Measurements from ENCODE around the gene TTLL9. TPM values are rescaled to one million over a fixed set of nuclear protein-coding genes. Genes with fewer than 3 reads are reported as not detected.

Gene TTLL9
- total and polyA plus RNA-seq, 4 donors = 5.1 to 18.8 (median 15.3) TPM

DNA sequence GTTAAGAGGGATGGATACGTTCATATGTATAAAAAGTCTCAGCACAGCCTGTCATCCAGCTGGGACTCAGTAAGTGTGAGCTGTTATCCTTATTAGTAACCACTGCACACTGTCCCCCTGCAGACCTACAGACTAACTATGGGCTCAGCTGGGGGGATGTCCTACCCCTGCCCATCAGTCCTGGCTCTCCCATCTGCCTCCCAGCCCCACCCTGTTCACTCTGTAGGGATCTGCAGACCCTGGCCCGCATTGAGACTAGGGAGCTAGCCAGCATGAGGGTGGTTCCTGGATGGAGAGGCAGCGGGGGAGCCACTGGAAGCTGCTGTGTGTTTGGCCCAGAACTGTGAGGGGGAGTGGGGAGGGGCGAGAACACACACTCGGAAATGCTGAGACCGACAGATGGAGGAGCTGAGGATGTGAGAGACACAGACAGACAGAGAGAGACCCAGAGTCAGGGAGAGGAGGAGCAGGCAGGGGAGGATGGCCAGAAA, 114.6 kb downstream of the TTLL9 start:
- H3K27ac ChIP-seq (ENCODE audit: low read depth, low read length) = no peak overlapping the region
- peak in 2 of 6 donors; percentile 30 to 90 for DNase-seq (ENCODE audit: low read depth in 4 of 6, low spot score in 6 of 6)
- H3K4me3 ChIP-seq (ENCODE audit: low read depth, low read length) = no peak overlapping the region
- 15% methylated on average over 5 of the region's 6 CpGs for WGBS (ENCODE audit: insufficient coverage)
- no peaks in the 10 kb centered on the region for H3K9me3 ChIP-seq (ENCODE audit: control insufficient read depth, insufficient read depth, low read length)
- no peaks in the 10 kb centered on the region for H3K36me3 ChIP-seq (ENCODE audit: control insufficient read depth, insufficient read depth, low read length)
- no peaks in the 10 kb centered on the region for H3K27me3 ChIP-seq (ENCODE audit: control insufficient read depth, insufficient read depth, low read length)
- no peaks in the 10 kb centered on the region for H3K4me1 ChIP-seq (ENCODE audit: control insufficient read depth, insufficient read depth, low read length)

DNA sequence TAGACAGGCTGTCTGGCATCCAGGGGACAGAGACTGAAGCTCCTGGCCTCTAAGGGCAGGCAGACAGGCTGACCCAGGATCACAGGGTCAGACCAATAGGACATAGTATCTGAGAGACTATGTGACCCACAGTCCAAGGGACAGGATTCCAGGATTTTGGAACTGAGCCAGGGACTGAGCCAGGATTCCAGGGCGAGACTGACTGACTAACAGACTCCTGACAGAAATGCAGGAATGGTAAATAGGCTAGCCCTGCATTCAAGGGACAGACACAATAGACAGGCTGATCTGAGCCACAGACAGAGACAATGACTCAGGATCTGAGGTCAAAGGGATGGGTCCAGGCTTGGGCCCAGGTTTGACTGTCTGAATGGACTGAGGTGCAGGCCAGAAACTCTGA, 117.3 kb downstream of the TTLL9 start:
- WGBS (ENCODE audit: insufficient coverage) = 63% methylated on average over 1 of the region's 1 CpG
- Histone ChIP-seq H3K27me3 (ENCODE audit: control insufficient read depth, insufficient read depth, low read length) (no peaks in the 10 kb centered on the region), H3K36me3 (ENCODE audit: control insufficient read depth, insufficient read depth, low read length) (no peaks in the 10 kb centered on the region), H3K27ac (ENCODE audit: low read depth, low read length) (no peak overlapping the region), H3K9me3 (ENCODE audit: control insufficient read depth, insufficient read depth, low read length) (no peaks in the 10 kb centered on the region), H3K4me3 (ENCODE audit: low read depth, low read length) (no peak overlapping the region), H3K4me1 (ENCODE audit: control insufficient read depth, insufficient read depth, low read length) (peaks cover 8% of the 10 kb centered on the region)
- DNase-seq (ENCODE audit: low read depth in 4 of 6, low spot score in 6 of 6) = no peak

DNA sequence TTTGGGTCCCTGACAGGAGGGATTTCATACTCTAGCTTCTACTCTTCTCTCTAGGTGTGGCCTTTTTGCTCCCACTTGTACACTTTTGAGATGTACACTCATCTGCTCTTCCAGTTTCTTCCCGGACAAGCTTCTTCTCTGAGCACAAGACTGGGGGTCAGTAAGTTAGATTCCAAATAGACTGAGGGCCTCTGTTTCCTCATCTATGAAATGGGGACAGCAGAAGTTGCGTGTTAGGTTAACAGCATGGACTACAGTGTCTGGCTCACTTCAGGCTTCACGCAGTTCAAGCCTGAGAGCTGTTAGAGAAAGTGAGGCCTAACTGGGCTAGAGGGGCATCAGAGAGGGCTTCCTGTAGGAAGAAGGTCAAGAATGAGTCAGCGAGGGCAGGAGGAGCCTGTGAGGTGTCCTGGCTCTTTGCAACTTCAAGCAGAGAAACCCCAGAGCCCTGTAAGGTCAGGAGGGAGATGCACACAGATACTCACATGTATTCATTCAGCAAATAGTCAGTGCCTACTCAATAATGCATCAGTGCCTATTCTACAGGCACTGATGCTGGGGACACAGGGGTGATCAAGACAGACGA, 118.1 kb downstream of the TTLL9 start:
- 87% methylated on average over 5 of the region's 5 CpGs for WGBS (ENCODE audit: insufficient coverage)
- Histone ChIP-seq H3K9me3 (ENCODE audit: control insufficient read depth, insufficient read depth, low read length) (no peaks in the 10 kb centered on the region), H3K4me1 (ENCODE audit: control insufficient read depth, insufficient read depth, low read length) (peaks cover 8% of the 10 kb centered on the region), H3K27me3 (ENCODE audit: control insufficient read depth, insufficient read depth, low read length) (peaks cover 3% of the 10 kb centered on the region), H3K36me3 (ENCODE audit: control insufficient read depth, insufficient read depth, low read length) (no peaks in the 10 kb centered on the region), H3K27ac (ENCODE audit: low read depth, low read length) (no peak overlapping the region), H3K4me3 (ENCODE audit: low read depth, low read length) (no peak overlapping the region)
- no peak for DNase-seq (ENCODE audit: low read depth in 4 of 6, low spot score in 6 of 6)

DNA sequence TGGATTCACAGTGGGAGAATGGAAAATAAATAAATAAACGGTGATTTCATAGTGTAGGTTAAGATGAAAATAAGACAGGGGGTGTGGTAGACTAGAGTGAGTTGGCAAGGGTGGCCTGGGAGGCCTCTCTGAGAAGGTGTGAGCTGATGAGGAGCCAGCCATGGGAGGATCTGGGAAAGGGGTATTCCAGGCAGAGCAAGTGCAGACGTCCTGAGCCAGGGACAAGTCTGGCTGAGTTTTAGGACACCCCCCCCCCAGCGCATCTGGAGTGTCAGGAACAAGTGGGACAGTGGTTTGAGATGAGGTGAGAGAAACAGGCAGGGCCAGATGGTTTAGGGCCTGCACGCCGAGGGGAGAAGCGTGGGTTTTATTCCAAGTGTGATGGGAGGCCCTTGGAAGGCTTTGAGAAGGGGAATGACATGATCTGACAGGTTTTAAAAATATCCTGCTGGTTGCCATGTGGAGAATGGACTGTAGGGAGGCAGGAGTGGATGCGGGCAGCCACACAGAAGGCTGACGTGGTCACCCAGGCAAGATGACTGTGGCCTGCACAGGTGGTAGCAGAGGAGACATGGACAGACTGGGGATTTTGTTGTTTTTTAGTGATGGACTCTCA, 118.7 kb downstream of the TTLL9 start:
- H3K4me1 ChIP-seq (ENCODE audit: control insufficient read depth, insufficient read depth, low read length) = peaks cover 8% of the 10 kb centered on the region
- no peak overlapping the region for H3K4me3 ChIP-seq (ENCODE audit: low read depth, low read length)
- 69% methylated on average over 7 of the region's 8 CpGs for WGBS (ENCODE audit: insufficient coverage)
- H3K9me3 ChIP-seq (ENCODE audit: control insufficient read depth, insufficient read depth, low read length) = no peaks in the 10 kb centered on the region
- H3K27me3 ChIP-seq (ENCODE audit: control insufficient read depth, insufficient read depth, low read length) = peaks cover 3% of the 10 kb centered on the region
- no peaks in the 10 kb centered on the region for H3K36me3 ChIP-seq (ENCODE audit: control insufficient read depth, insufficient read depth, low read length)
- no peak overlapping the region for H3K27ac ChIP-seq (ENCODE audit: low read depth, low read length)
- DNase-seq (ENCODE audit: low read depth in 4 of 6, low spot score in 6 of 6) = peak in 1 of 6 donors; percentile 43

DNA sequence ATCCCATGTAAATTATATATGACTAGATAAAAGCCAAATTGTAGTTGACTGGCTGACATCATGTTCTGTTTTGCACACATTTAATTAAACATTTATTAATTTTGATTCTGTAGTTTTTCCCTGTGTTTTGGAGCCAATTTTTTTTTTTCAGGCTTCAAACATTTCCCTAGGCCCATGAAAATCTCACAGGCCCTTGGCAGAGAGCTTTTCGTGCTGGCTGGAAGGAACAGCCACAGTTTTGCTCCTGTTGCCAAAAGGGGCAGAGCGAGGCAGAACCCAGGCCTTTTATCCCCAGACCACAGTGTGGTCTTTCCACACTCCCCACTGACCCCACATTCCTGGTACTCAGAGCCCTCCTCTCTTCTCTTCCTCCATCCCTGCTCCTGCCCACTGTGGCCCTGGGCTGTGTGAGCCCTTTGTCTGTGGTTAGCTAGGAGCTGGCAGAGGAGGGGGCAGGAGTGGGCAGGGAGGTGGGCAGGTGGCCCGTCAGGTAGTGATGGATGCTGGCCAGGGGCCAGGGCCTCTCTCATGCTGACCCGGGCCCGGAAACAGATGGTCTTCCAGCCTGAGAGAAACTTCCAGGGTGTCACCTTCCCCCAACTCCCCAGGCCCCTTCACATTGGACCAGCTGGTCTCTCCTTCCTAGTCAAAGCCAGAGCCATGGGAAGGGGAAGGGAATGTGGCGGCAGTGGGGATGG, 120.4 kb downstream of the TTLL9 start:
- Histone ChIP-seq H3K27ac (ENCODE audit: low read depth, low read length) (no peak overlapping the region), H3K4me3 (ENCODE audit: low read depth, low read length) (no peak overlapping the region), H3K4me1 (ENCODE audit: control insufficient read depth, insufficient read depth, low read length) (peaks cover 15% of the 10 kb centered on the region), H3K27me3 (ENCODE audit: control insufficient read depth, insufficient read depth, low read length) (peaks cover 8% of the 10 kb centered on the region), H3K9me3 (ENCODE audit: control insufficient read depth, insufficient read depth, low read length) (no peaks in the 10 kb centered on the region), H3K36me3 (ENCODE audit: control insufficient read depth, insufficient read depth, low read length) (peaks cover 9% of the 10 kb centered on the region)
- WGBS (ENCODE audit: insufficient coverage) = 31% methylated on average over 2 of the region's 6 CpGs
- DNase-seq (ENCODE audit: low read depth in 4 of 6, low spot score in 6 of 6) = peak in 2 of 6 donors; percentile 57 to 74

DNA sequence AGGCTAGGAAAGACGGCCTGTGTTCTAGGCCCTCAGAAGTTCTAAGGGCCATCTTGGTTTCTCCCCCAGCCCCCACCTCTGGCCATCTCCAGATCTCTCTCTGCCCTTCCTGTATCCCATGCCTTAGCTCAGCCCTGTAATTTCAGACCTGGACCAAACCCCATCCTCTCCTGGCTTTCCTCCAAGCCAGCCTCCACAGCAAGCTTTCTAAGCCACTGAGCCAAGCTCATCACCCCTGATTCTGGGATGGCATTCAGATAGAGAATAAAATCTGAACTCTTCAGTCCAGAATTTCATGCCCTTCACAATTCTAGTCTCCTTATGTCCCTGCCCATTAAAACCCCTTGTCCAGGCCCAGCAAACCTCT, 120.9 kb downstream of the TTLL9 start:
- Histone ChIP-seq H3K36me3 (ENCODE audit: control insufficient read depth, insufficient read depth, low read length) (peaks cover 12% of the 10 kb centered on the region), H3K27ac (ENCODE audit: low read depth, low read length) (no peak overlapping the region)
- WGBS (ENCODE audit: insufficient coverage) = no CpG with 5 or more reads among the region's 1 CpG

DNA sequence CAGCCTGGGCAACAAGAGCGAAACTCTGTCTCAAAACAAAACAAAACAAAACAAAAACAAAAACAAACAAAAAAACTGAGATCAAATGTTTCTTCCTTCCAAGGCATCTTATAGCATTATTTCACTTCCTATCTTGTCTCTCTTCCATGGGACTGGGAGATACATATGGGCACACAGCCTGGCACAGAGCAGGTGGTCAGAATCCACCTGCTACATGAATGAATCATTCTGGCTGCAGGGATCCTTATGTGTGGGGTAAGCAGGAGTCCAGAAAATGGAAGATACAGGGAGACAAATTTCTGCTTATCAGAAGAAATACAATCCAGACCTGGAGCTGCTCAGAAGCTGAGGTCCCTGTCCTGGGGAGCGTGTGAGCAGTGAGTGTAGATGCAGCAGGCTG, 121.7 kb downstream of the TTLL9 start:
- WGBS (ENCODE audit: insufficient coverage) = 94% methylated on average over 2 of the region's 2 CpGs
- H3K36me3 ChIP-seq (ENCODE audit: control insufficient read depth, insufficient read depth, low read length) = peaks cover 20% of the 10 kb centered on the region
- no peak overlapping the region for H3K27ac ChIP-seq (ENCODE audit: low read depth, low read length)
- no peak overlapping the region for H3K4me3 ChIP-seq (ENCODE audit: low read depth, low read length)
- no peak for DNase-seq (ENCODE audit: low read depth in 4 of 6, low spot score in 6 of 6)
- peaks cover 8% of the 10 kb centered on the region for H3K27me3 ChIP-seq (ENCODE audit: control insufficient read depth, insufficient read depth, low read length)
- no peaks in the 10 kb centered on the region for H3K9me3 ChIP-seq (ENCODE audit: control insufficient read depth, insufficient read depth, low read length)
- peaks cover 15% of the 10 kb centered on the region for H3K4me1 ChIP-seq (ENCODE audit: control insufficient read depth, insufficient read depth, low read length)

More for the DNA sequence above, 120.9 kb downstream of the TTLL9 start:
- DNase-seq (ENCODE audit: low read depth in 4 of 6, low spot score in 6 of 6) = peak in 2 of 6 donors; percentile 47 to 67
- Histone ChIP-seq H3K4me1 (ENCODE audit: control insufficient read depth, insufficient read depth, low read length) (peaks cover 15% of the 10 kb centered on the region), H3K4me3 (ENCODE audit: low read depth, low read length) (no peak overlapping the region), H3K9me3 (ENCODE audit: control insufficient read depth, insufficient read depth, low read length) (no peaks in the 10 kb centered on the region), H3K27me3 (ENCODE audit: control insufficient read depth, insufficient read depth, low read length) (peaks cover 8% of the 10 kb centered on the region)

Small RNA genes within 50 kb of the gene (small RNA-seq; reads per million reads assigned to genes)
- not detected for gene RNU1-94P (ENCODE audit: low replicate concordance)

Other genes starting within 250 kb of the TTLL9 start
- 1 to 10 TPM in 1 of 2 donors, under 1 TPM in 1; 0.30 to 5.4 TPM for gene COX4I2, start 232.7 kb upstream of the TTLL9 start, total RNA-seq
- under 1 TPM in 1 of 2 donors, not detected in 1; 0.62 TPM for gene COX4I2, start 232.7 kb upstream of the TTLL9 start, polyA plus RNA-seq (ENCODE audit: insufficient read length in 2 of 2)
- gene BCL2L1, start 147.8 kb upstream of the TTLL9 start, total RNA-seq = 10 to 100 TPM; 66.5 to 82.7 TPM
- 10 to 100 TPM; 56.0 to 64.2 TPM for gene BCL2L1, start 147.8 kb upstream of the TTLL9 start, polyA plus RNA-seq (ENCODE audit: insufficient read length in 2 of 2)
- gene TPX2, start 131.3 kb upstream of the TTLL9 start, total RNA-seq = 10 to 100 TPM; 14.4 to 29.5 TPM
- gene TPX2, start 131.3 kb upstream of the TTLL9 start, polyA plus RNA-seq (ENCODE audit: insufficient read length in 2 of 2) = 10 to 100 TPM; 25.4 to 31.8 TPM
- gene MYLK2, start 51.3 kb upstream of the TTLL9 start, total RNA-seq = 1 to 10 TPM in 1 of 2 donors, under 1 TPM in 1; 0.79 to 5.2 TPM
- gene MYLK2, start 51.3 kb upstream of the TTLL9 start, polyA plus RNA-seq (ENCODE audit: insufficient read length in 2 of 2) = 1 to 10 TPM; 5.0 to 5.1 TPM
- gene FOXS1, start 25.0 kb upstream of the TTLL9 start, total RNA-seq = 1 to 10 TPM in 1 of 2 donors, under 1 TPM in 1; 0.89 to 8.7 TPM
- gene FOXS1, start 25.0 kb upstream of the TTLL9 start, polyA plus RNA-seq (ENCODE audit: insufficient read length in 2 of 2) = 1 to 10 TPM; 4.4 to 5.4 TPM
- 10 to 100 TPM in 1 of 2 donors, 1 to 10 TPM in 1; 7.8 to 13.3 TPM for gene DUSP15, start 107 bp upstream of the TTLL9 start, total RNA-seq
- 10 to 100 TPM; 27.5 to 31.0 TPM for gene DUSP15, start 107 bp upstream of the TTLL9 start, polyA plus RNA-seq (ENCODE audit: insufficient read length in 2 of 2)
- gene PDRG1, start 81.4 kb downstream of the TTLL9 start, total RNA-seq = 10 to 100 TPM in 1 of 2 donors, 1 to 10 TPM in 1; 8.5 to 14.5 TPM
- gene PDRG1, start 81.4 kb downstream of the TTLL9 start, polyA plus RNA-seq (ENCODE audit: insufficient read length in 2 of 2) = 10 to 100 TPM; 34.4 to 35.8 TPM
- 1 to 10 TPM; 1.8 to 3.7 TPM for gene XKR7, start 97.5 kb downstream of the TTLL9 start, total RNA-seq
- 1 to 10 TPM; 7.9 to 9.0 TPM for gene XKR7, start 97.5 kb downstream of the TTLL9 start, polyA plus RNA-seq (ENCODE audit: insufficient read length in 2 of 2)
- 1 to 10 TPM; 3.8 to 8.4 TPM for gene CCM2L, start 139.8 kb downstream of the TTLL9 start, total RNA-seq
- 1 to 10 TPM; 6.4 to 6.8 TPM for gene CCM2L, start 139.8 kb downstream of the TTLL9 start, polyA plus RNA-seq (ENCODE audit: insufficient read length in 2 of 2)
- gene HCK, start 181.6 kb downstream of the TTLL9 start, total RNA-seq = 10 to 100 TPM in 1 of 2 donors, 1 to 10 TPM in 1; 9.1 to 12.4 TPM
- 1 to 10 TPM; 5.1 to 6.9 TPM for gene HCK, start 181.6 kb downstream of the TTLL9 start, polyA plus RNA-seq (ENCODE audit: insufficient read length in 2 of 2)
- gene TM9SF4, start 239.1 kb downstream of the TTLL9 start, total RNA-seq = 10 to 100 TPM; 33.2 to 40.1 TPM
- gene TM9SF4, start 239.1 kb downstream of the TTLL9 start, polyA plus RNA-seq (ENCODE audit: insufficient read length in 2 of 2) = 10 to 100 TPM; 58.1 to 65.9 TPM